ENCODE measurements around the gene KLHL3.

GRCh38 chr5:137596941-137597340 lies 138.9 kb downstream of the KLHL3 start:
- TF ChIP-seq CTCF (conservative IDR thresholded peaks at IDR 0.05 in 1 of 2, IDR thresholded peaks at IDR 0.05 in 1 of 2; ENCODE audit: extremely low read depth in 1 of 2, insufficient read depth in 1 of 2, low read depth in 1 of 2, low read length in 2 of 2) (no peak), EZH2 (IDR thresholded peaks at IDR 0.05; ENCODE audit: borderline replicate concordance, low read length) (no peak)

All from mammary epithelial cell (primary cell).